ENCODE results near the gene BACE1.

BACE1 gene

DNA sequence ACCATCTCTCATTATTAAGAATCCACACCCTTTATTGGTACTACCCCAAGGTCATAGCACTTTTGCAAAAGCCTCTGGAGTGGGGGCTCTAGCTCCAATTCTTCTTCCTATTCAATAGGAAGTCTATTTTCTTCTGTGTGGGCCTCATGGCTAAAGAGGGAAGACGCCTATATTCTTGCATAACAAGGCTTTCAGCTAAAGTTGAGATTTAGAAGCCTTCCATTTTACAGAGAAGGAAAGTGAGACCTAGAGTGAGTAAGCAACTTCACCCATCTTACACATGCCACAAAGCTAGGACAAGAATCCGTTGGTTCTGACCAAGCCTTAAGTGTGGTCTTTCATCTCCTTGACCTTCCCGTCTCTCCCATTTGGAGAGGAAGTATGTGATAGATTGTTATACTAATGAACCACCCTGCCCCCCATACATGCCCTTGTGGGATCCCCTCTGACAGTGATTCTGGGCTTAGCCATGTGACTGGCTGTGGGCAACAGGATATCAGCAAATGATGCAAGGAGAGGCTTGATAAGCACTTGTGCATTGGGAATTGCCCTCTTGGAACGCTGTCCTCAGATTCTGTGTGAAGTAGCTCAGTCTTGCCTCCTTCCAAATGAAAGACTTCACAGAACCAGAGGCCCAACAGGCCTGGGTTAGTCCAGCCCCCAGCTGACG is 12.3 kb downstream of the BACE1 start:
- TF ChIP-seq, protein P1, sequence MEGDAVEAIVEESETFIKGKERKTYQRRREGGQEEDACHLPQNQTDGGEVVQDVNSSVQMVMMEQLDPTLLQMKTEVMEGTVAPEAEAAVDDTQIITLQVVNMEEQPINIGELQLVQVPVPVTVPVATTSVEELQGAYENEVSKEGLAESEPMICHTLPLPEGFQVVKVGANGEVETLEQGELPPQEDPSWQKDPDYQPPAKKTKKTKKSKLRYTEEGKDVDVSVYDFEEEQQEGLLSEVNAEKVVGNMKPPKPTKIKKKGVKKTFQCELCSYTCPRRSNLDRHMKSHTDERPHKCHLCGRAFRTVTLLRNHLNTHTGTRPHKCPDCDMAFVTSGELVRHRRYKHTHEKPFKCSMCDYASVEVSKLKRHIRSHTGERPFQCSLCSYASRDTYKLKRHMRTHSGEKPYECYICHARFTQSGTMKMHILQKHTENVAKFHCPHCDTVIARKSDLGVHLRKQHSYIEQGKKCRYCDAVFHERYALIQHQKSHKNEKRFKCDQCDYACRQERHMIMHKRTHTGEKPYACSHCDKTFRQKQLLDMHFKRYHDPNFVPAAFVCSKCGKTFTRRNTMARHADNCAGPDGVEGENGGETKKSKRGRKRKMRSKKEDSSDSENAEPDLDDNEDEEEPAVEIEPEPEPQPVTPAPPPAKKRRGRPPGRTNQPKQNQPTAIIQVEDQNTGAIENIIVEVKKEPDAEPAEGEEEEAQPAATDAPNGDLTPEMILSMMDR (IDR thresholded peaks at IDR 0.05; ENCODE audit: extremely low read depth, missing control alignments): no peak
- DNase-seq (ENCODE audit: low spot score): no peak

DNA sequence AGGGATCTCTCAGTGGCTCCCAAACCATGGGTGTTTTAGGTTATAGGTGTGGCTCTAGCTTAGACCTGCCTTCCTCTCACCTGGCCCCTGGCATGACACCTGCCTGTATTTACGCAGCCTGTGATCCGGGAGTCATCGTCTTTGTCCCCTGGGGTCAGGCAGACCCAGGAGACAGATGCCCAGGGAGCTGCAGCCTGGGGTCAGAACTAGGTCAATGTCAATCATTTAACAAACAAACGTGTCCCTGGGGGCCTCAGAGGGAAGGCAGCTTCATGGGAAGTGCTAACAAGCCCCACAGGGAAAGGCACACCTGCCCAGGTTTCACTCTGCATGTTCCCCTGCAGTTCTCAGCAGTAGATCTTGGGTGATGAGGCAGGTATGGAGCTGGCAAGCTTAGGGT is 13.0 kb downstream of the BACE1 start:
- TF ChIP-seq, protein P1 (IDR thresholded peaks at IDR 0.05; ENCODE audit: extremely low read depth, missing control alignments): no peak
- DNase-seq (ENCODE audit: low spot score): no peak

DNA sequence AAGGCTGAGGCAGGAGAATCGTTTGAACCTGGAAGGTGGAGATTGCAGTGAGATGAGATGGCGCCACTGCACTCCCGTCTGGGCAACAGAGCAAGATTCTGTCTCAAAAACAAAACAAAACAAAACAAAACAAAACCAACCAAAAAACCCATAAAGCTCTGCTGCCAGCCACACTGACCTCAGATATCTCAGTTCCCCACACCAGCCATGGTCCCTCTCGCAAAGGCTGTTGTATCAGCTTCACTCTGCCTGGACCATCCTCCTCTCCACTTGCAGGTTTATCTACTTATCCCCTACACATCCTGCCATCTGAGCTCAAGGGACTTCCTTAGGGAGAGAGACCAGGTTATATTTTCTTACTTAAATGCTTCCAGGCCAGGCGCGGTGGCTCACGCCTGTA is 13.8 kb downstream of the BACE1 start:
- no peak for DNase-seq (ENCODE audit: low spot score)
- TF ChIP-seq, protein P1 (IDR thresholded peaks at IDR 0.05; ENCODE audit: extremely low read depth, missing control alignments): no peak

DNA sequence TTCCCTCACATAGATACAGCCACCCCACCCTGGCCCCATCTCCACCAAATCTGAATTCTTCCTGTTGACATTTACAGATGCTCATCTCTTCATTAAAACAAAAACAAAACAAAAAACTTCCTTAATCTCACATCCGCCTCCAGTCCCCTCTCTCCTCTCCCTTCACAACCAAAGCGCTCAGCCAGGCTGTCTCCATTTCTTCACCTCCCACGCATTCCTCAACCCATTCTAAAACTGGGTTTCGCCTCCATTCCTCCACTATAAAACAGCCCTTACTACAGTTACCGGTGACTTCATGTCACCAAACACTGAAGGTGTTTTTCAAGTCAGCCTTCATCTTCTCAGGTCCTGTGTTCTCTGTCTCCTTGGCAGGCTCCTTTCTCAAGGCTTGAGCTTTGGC is 15.3 kb downstream of the BACE1 start:
- no peak for DNase-seq (ENCODE audit: low spot score)
- TF ChIP-seq, protein P1 (IDR thresholded peaks at IDR 0.05; ENCODE audit: extremely low read depth, missing control alignments): no peak

DNA sequence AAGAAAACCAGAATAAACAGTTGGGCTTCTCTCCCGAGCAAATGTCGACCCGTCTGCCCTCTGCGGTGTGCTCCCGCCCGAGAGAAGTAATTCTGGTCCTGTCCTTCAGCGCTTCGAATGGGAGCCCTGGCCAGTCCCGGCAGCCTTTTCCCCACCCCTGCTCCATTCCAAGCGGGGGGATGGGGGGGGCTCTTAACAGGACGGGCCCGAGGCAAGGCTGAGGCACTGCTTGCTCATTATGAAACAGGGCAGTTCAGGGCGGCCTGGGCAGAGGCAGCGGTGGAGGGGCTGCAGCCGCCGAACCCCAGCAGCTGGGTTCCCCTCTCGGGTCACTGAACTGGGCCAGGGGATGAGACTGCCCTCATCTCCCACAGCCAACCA is 15.8 kb downstream of the BACE1 start:
- TF ChIP-seq, protein P1 (IDR thresholded peaks at IDR 0.05; ENCODE audit: extremely low read depth, missing control alignments): no peak
- no peak for DNase-seq (ENCODE audit: low spot score)

DNA sequence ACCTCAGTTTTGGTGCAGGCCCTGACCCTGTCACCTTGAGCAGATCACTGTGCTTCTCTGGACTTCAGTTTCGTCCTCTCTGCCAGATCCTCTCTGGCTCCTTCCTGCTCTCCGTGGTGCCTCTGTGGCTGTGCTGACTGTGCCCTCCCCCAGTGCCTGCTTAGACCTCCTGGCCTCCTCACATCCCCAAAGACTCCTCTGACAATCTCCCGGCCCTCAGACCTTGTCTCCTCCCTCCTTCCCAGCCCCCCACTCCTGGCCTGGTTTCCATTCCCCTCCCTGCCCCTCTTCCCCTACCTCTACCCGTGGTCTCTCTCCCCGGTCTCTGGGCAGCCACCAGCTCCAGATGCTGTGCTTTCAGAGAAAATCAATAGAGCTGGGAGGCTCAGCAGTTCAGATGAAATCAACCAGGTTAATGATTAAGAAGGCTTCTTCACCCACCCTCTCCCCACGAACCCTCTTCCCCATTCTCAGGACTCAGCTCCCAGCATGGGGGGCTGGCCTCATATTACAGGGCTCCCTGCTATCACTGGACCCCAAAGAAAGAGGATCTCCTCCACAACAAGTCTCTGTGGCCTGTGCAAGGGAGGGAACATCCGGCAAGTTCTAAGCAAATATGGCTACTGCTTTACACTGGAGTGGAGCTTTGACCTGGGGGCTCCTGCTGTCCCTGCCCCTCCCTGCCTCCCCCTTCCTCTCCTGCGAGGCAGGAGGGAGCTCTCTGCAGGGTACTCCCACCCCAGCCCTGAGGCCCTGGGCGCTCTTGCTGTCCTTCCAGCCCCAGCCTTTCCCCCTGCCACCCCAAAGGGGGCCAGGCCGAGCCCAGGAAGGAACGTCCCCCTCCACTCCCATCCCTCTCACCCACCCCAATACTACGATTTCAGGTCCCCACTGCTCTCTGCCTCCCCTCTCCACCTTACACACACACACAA is 16.4 kb downstream of the BACE1 start:
- TF ChIP-seq, protein P1 (IDR thresholded peaks at IDR 0.05; ENCODE audit: extremely low read depth, missing control alignments): no peak
- DNase-seq (ENCODE audit: low spot score): no peak

DNA sequence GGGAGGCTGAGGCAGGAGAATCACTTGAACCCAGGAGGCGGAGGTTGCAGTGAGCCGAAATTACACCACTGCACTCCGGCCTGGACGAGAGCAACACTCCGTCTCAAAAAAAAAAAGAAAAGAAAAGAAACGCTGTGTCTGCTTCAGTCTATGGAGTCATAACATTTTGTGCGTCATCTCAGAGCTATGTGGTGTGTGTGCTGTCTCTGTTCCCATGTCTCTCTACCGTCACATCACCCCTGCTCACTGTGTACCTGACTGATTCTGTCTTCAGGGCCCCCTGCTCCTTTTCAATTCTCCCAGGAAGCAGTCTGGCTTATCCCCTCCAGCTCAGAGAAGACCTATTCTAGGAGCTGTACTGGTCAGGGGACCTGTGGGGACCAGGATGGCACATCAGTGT is 17.9 kb downstream of the BACE1 start:
- no peak for DNase-seq (ENCODE audit: low spot score)
- TF ChIP-seq, protein P1 (IDR thresholded peaks at IDR 0.05; ENCODE audit: extremely low read depth, missing control alignments): no peak
